HepG2 (cell line): ENCODE data around the gene YIF1A. TPM values are rescaled to one million over a fixed set of nuclear protein-coding genes. Genes with fewer than 3 reads are reported as not detected.
A peak's percentile ranks its signal among the peaks of the same experiment; 100 is the strongest.

ENCODE experiments used
- AGO2 ChIP-seq: fragments of 200-400 bp; formaldehyde crosslinking; optimal IDR thresholded peaks from 2 replicates; pipeline ENCODE3; 2017; ENCODE audit warnings: mild to moderate bottlenecking, low read depth, low read length, moderate library complexity
- ATF7 ChIP-seq, 2 experiments: fragments of 450-650 bp in 1 of 2; sonication (generic) in 1 of 2; formaldehyde crosslinking in 1 of 2; IDR thresholded peaks; 2 replicates each; pipeline versions ENCODE4 v1.4.0 to v1.6.1; 2016 to 2020; ENCODE audit warnings: antibody characterized with exemption in 1 of 2, mild to moderate bottlenecking in 1 of 2, missing genetic modification reagents in 1 of 2
- ESRRA ChIP-seq: sonication (generic); formaldehyde crosslinking; IDR thresholded peaks from 2 replicates; pipeline ENCODE4 v1.5.1; 2020; ENCODE audit warnings: mild to moderate bottlenecking, low read depth, missing genetic modification reagents
- FOXM1 ChIP-seq: sonication (generic); formaldehyde crosslinking; IDR thresholded peaks from 2 replicates; pipeline ENCODE4 v1.5.0; 2020; ENCODE audit warnings: missing genetic modification reagents
- HNF4A ChIP-seq: sonication (generic); formaldehyde crosslinking; IDR thresholded peaks from 2 replicates; pipeline ENCODE4 v1.4.0; 2020; ENCODE audit warnings: missing genetic modification reagents
- HOXA3 ChIP-seq: sonication (generic); formaldehyde crosslinking; IDR thresholded peaks from 2 replicates; pipeline ENCODE4 v1.5.0; 2020; ENCODE audit warnings: missing genetic modification reagents
- MAFK ChIP-seq, 2 experiments: IDR thresholded peaks in 1 of 2; conservative IDR thresholded peaks in 1 of 2; 2 replicates each; pipeline ENCODE4 v1.6.1; 2011; ENCODE audit warnings: improper control_type of control experiment in 2 of 2, low read length in 2 of 2
- MTF1 ChIP-seq: sonication (generic); formaldehyde crosslinking; IDR thresholded peaks from 2 replicates; pipeline ENCODE4 v1.5.0; 2020; ENCODE audit warnings: missing genetic modification reagents
- PAX8 ChIP-seq: sonication (generic); formaldehyde crosslinking; IDR thresholded peaks from 2 replicates; pipeline ENCODE4 v1.8.0; 2022; ENCODE audit warnings: mild to moderate bottlenecking, missing genetic modification reagents, borderline replicate concordance
- RORA ChIP-seq: sonication (generic); formaldehyde crosslinking; IDR thresholded peaks from 2 replicates; pipeline ENCODE4 v1.5.0; 2020; ENCODE audit warnings: mild to moderate bottlenecking, missing genetic modification reagents, moderate library complexity
- SMAD9 ChIP-seq: sonication (generic); formaldehyde crosslinking; IDR thresholded peaks from 2 replicates; pipeline ENCODE4 v1.5.1; 2020; ENCODE audit warnings: mild to moderate bottlenecking, missing genetic modification reagents
- SOX13 ChIP-seq, 3 experiments: fragments of 450-650 bp in 1 of 3; sonication (generic) in 1 of 3; formaldehyde crosslinking in 1 of 3; IDR thresholded peaks in 2 of 3; conservative IDR thresholded peaks in 1 of 3; 2 replicates each; pipeline versions ENCODE4 v1.5.0 to v1.6.1; 2016 to 2020; ENCODE audit warnings: antibody characterized with exemption in 1 of 3, mild to moderate bottlenecking in 1 of 3, missing compliant biosample characterization in 1 of 3, missing genetic modification reagents in 1 of 3, moderate library complexity in 1 of 3
- SRSF1 ChIP-seq: fragments of 200-400 bp; formaldehyde crosslinking; optimal IDR thresholded peaks from 2 replicates; pipeline ENCODE3; 2017; ENCODE audit warnings: mild to moderate bottlenecking, low read depth, low read length, moderate library complexity
- SRSF4 ChIP-seq: fragments of 200-400 bp; formaldehyde crosslinking; IDR thresholded peaks from one replicate; pipeline ENCODE4 v1.6.1; 2018; ENCODE audit warnings: mild to moderate bottlenecking, low read depth, low read length, moderate library complexity; ENCODE audit not compliant: poor library complexity, severe bottlenecking
- TOE1 ChIP-seq: sonication (generic); formaldehyde crosslinking; IDR thresholded peaks from 2 replicates; pipeline ENCODE4 v1.4.0; 2020; ENCODE audit warnings: mild to moderate bottlenecking, missing genetic modification reagents
- XRCC5 ChIP-seq: fragments of 200-400 bp; formaldehyde crosslinking; optimal IDR thresholded peaks from 2 replicates; pipeline ENCODE3; 2017; ENCODE audit warnings: mild to moderate bottlenecking, low read length
- ZNF225 ChIP-seq: sonication (generic); formaldehyde crosslinking; IDR thresholded peaks from 2 replicates; pipeline ENCODE4 v1.4.0; 2020; ENCODE audit warnings: mild to moderate bottlenecking, missing genetic modification reagents
- ZNF30 ChIP-seq: sonication (generic); formaldehyde crosslinking; IDR thresholded peaks from 2 replicates; pipeline ENCODE4 v1.5.0; 2020; ENCODE audit warnings: mild to moderate bottlenecking, missing genetic modification reagents
- ZNF431 ChIP-seq: sonication (generic); formaldehyde crosslinking; IDR thresholded peaks from 2 replicates; pipeline ENCODE4 v1.9.0; 2022; ENCODE audit warnings: missing genetic modification reagents, low read depth, mild to moderate bottlenecking, borderline replicate concordance
- ZNF468 ChIP-seq: sonication (generic); formaldehyde crosslinking; IDR thresholded peaks from 2 replicates; pipeline ENCODE4 v1.8.0; 2022; ENCODE audit warnings: mild to moderate bottlenecking, moderate library complexity, missing genetic modification reagents
- ZNF510 ChIP-seq: sonication (generic); formaldehyde crosslinking; IDR thresholded peaks from 2 replicates; pipeline ENCODE4 v1.4.0; 2020; ENCODE audit warnings: low read depth, mild to moderate bottlenecking, missing genetic modification reagents
- ZNF543 ChIP-seq: sonication (generic); formaldehyde crosslinking; IDR thresholded peaks from 2 replicates; pipeline ENCODE4 v1.4.0; 2020; ENCODE audit warnings: mild to moderate bottlenecking, missing genetic modification reagents
- ZNF556 ChIP-seq: sonication (generic); formaldehyde crosslinking; IDR thresholded peaks from 2 replicates; pipeline ENCODE4 v1.4.0; 2020; ENCODE audit warnings: mild to moderate bottlenecking, missing genetic modification reagents, borderline replicate concordance
- ZNF563 ChIP-seq: sonication (generic); formaldehyde crosslinking; IDR thresholded peaks from 2 replicates; pipeline ENCODE4 v1.8.0; 2022; ENCODE audit warnings: mild to moderate bottlenecking, moderate library complexity, missing genetic modification reagents
- ZNF891 ChIP-seq: sonication (generic); formaldehyde crosslinking; IDR thresholded peaks from 2 replicates; pipeline ENCODE4 v1.5.0; 2020; ENCODE audit warnings: mild to moderate bottlenecking, missing genetic modification reagents
- ZSCAN31 ChIP-seq: sonication (generic); formaldehyde crosslinking; IDR thresholded peaks from 2 replicates; pipeline ENCODE4 v1.5.0; 2020; ENCODE audit warnings: low read depth, mild to moderate bottlenecking, missing genetic modification reagents
- polyA plus RNA-seq, 8 experiments: library from polyadenylated mRNA; depleted of rRNA in 3 of 8; stranded (reverse) in 7 of 8; unstranded in 1 of 8; fragments of >200 nt; fragmentation: Illumina TruSeq in 4 of 8; extraction: Trizol in 4 of 8; gene quantifications; 2 replicates each; pipeline versions ENCODE4 v1.2.1 to v1.2.3, GENCODE V29; 2011 to 2016; ENCODE audit warnings: low read depth in 4 of 8, missing spikeins in 1 of 8, mixed read lengths in 1 of 8; ENCODE audit not compliant: insufficient read depth in 1 of 8
- total RNA-seq, 5 experiments: library from RNA; depleted of rRNA; stranded (reverse); fragments of >200 nt; fragmentation: Illumina TruSeq; extraction: Trizol; gene quantifications; 2 replicates each; pipeline ENCODE4 v1.2.3, GENCODE V29; 2016; ENCODE audit warnings: low read depth in 1 of 5
- TF ChIP-seq, protein P1 (sequence below): sonication (generic); formaldehyde crosslinking; IDR thresholded peaks from 2 replicates; pipeline ENCODE4 v1.4.0; 2020; ENCODE audit warnings: missing genetic modification reagents, borderline replicate concordance
- TF ChIP-seq, protein P2 (sequence below): sonication (generic); formaldehyde crosslinking; IDR thresholded peaks from 2 replicates; pipeline ENCODE4 v1.4.0; 2020; ENCODE audit warnings: missing genetic modification reagents
- TF ChIP-seq, protein P3 (sequence below): sonication (generic); formaldehyde crosslinking; conservative IDR thresholded peaks from 2 replicates; pipeline ENCODE4 v1.5.0; 2020; ENCODE audit warnings: missing genetic modification reagents

YIF1A gene
- total and polyA plus RNA-seq, 2 of the 13 experiments (the other 11 are each of a cell fraction or from before 2014, with no cell fraction given) = 133 to 145 TPM

DNA sequence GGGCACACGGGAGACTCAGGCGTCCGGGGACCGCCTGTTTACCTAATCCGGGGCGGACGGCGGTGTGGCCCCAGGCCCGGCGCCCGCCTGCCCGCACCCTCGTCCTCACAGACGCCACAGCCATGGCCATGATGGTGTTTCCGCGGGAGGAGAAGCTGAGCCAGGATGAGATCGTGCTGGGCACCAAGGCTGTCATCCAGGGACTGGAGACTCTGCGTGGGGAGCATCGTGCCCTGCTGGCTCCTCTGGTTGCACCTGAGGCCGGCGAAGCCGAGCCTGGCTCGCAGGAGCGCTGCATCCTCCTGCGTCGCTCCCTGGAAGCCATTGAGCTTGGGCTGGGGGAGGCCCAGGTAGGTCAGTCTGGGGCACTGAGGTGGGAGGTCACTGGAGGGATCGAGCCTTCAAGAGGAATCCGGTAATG, 30.5 kb downstream of the YIF1A start (continued):
- TF ChIP-seq, protein P1, sequence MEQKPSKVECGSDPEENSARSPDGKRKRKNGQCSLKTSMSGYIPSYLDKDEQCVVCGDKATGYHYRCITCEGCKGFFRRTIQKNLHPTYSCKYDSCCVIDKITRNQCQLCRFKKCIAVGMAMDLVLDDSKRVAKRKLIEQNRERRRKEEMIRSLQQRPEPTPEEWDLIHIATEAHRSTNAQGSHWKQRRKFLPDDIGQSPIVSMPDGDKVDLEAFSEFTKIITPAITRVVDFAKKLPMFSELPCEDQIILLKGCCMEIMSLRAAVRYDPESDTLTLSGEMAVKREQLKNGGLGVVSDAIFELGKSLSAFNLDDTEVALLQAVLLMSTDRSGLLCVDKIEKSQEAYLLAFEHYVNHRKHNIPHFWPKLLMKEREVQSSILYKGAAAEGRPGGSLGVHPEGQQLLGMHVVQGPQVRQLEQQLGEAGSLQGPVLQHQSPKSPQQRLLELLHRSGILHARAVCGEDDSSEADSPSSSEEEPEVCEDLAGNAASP (CRISPR knock-in tag) = no peak
- TF ChIP-seq HNF4A (CRISPR knock-in tag) = 0 out of 2 replicates have a peak, but pooled peaks have one; percentile 1
- TF ChIP-seq TOE1 = no peak
- no peak; the same call in 1 of the 2 replicates for TF ChIP-seq ZNF225
- no peak for TF ChIP-seq ZNF891 (CRISPR knock-in tag)
- 0 out of 2 replicates have a peak, but pooled peaks have one; percentile 33 for TF ChIP-seq ZNF556 (CRISPR knock-in tag)
- 0 out of 2 replicates have a peak, but pooled peaks have one; percentile 54 for TF ChIP-seq ESRRA (CRISPR knock-in tag)
- TF ChIP-seq SOX13 (IDR thresholded peaks at IDR 0.05) = no peak
- 0 out of 4 replicates have a peak, but pooled peaks of 1 of the 2 experiments have one; percentile 1 for TF ChIP-seq SOX13 (CRISPR knock-in tag; conservative IDR thresholded peaks at IDR 0.05 in 1 of 2, IDR thresholded peaks at IDR 0.05 in 1 of 2)
- TF ChIP-seq SRSF4 = no peak
- TF ChIP-seq ATF7 (IDR thresholded peaks at IDR 0.05) = no peak
- TF ChIP-seq ATF7 (CRISPR knock-in tag; IDR thresholded peaks at IDR 0.05) = peak; percentile 58; the same call in 1 of the 2 replicates
- no peak for TF ChIP-seq RORA
- no peak for TF ChIP-seq MAFK (conservative IDR thresholded peaks at IDR 0.05 in 1 of 2, IDR thresholded peaks at IDR 0.05 in 1 of 2; ENCODE audit: low read length in 2 of 2)
- TF ChIP-seq AGO2 = no peak
- 0 out of 2 replicates have a peak, but pooled peaks have one; percentile 1 for TF ChIP-seq HOXA3
- TF ChIP-seq ZNF30 (CRISPR knock-in tag) = no peak
- TF ChIP-seq ZNF468 (CRISPR knock-in tag) = no peak
- TF ChIP-seq XRCC5 = peak; percentile 4
- no peak for TF ChIP-seq ZNF431
- TF ChIP-seq SMAD9 (CRISPR knock-in tag) = no peak
- TF ChIP-seq MTF1 (CRISPR knock-in tag) = no peak
- TF ChIP-seq, protein P2, sequence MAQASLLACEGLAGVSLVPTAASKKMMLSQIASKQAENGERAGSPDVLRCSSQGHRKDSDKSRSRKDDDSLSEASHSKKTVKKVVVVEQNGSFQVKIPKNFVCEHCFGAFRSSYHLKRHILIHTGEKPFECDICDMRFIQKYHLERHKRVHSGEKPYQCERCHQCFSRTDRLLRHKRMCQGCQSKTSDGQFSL (CRISPR knock-in tag) = no peak
- peak; percentile 94; the same call in 1 of the 2 replicates for TF ChIP-seq PAX8 (CRISPR knock-in tag)
- TF ChIP-seq ZNF543 (CRISPR knock-in tag) = 0 out of 2 replicates have a peak, but pooled peaks have one; percentile 40
- TF ChIP-seq FOXM1 (CRISPR knock-in tag) = no peak
- no peak for TF ChIP-seq SRSF1
- TF ChIP-seq ZSCAN31 (CRISPR knock-in tag) = no peak
- TF ChIP-seq ZNF510 (CRISPR knock-in tag) = peak; percentile 62; the same call in 1 of the 2 replicates
- TF ChIP-seq, protein P3, sequence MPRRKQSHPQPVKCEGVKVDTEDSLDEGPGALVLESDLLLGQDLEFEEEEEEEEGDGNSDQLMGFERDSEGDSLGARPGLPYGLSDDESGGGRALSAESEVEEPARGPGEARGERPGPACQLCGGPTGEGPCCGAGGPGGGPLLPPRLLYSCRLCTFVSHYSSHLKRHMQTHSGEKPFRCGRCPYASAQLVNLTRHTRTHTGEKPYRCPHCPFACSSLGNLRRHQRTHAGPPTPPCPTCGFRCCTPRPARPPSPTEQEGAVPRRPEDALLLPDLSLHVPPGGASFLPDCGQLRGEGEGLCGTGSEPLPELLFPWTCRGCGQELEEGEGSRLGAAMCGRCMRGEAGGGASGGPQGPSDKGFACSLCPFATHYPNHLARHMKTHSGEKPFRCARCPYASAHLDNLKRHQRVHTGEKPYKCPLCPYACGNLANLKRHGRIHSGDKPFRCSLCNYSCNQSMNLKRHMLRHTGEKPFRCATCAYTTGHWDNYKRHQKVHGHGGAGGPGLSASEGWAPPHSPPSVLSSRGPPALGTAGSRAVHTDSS (CRISPR knock-in tag) = no peak
- no peak for TF ChIP-seq ZNF563 (CRISPR knock-in tag)
